ENCODE results near the gene EYA2.

GRCh38 chr20:47208534-47209174 is 314.0 kb downstream of the EYA2 start:
- no peak for TF ChIP-seq EP300 (IDR thresholded peaks at IDR 0.05)
- no peak for TF ChIP-seq CTCF (IDR thresholded peaks at IDR 0.05)
- no peak for TF ChIP-seq POLR2AphosphoS5 (IDR thresholded peaks at IDR 0.05)
- no peak for TF ChIP-seq POLR2A (IDR thresholded peaks at IDR 0.05)

Measured in sigmoid colon (tissue), 4 donors.